CD14-positive monocyte (primary cell): ENCODE results near the gene CHERP. TPM values are rescaled to one million over a fixed set of nuclear protein-coding genes. Genes with fewer than 3 reads are reported as not detected.

Source experiments
- DNase-seq, 3 donors: peaks; one replicate each; pipeline ENCODE4 v3.0.0-alpha.2; 2011 to 2022
- H2AFZ ChIP-seq: 2 replicates; pipeline ENCODE4 v1.6.0; 2012; ENCODE audit warnings: mild to moderate bottlenecking, low read depth, low read length, inconsistent platforms; ENCODE audit not compliant: insufficient read depth, poor library complexity, severe bottlenecking
- H3K27ac ChIP-seq, 2 donors: 1 replicate in 1 of 2; 2 replicates in 1 of 2; pipeline ENCODE4 v1.5.1; 2012 to 2013; ENCODE audit warnings: low read length in 2 of 2, control low read depth in 1 of 2, inconsistent platforms in 1 of 2, low read depth in 1 of 2, mild to moderate bottlenecking in 1 of 2
- H3K27me3 ChIP-seq, 2 donors: one replicate each; pipeline versions ENCODE4 v1.6.0 to v1.6.1; 2011 to 2013; ENCODE audit warnings: low read length in 2 of 2; ENCODE audit not compliant: control insufficient read depth in 2 of 2, insufficient read depth in 2 of 2
- H3K36me3 ChIP-seq, 2 donors: replicated peaks in 1 of 2; 1 replicate in 1 of 2; 2 replicates in 1 of 2; pipeline versions ENCODE4 v1.5.1 to v1.6.1; 2012 to 2013; ENCODE audit warnings: low read length in 2 of 2, control low read depth in 1 of 2, inconsistent platforms in 1 of 2, mild to moderate bottlenecking in 1 of 2; ENCODE audit not compliant: insufficient read depth in 2 of 2, control insufficient read depth in 1 of 2
- H3K4me1 ChIP-seq, 2 donors: 1 replicate in 1 of 2; 2 replicates in 1 of 2; pipeline versions ENCODE4 v1.5.1 to v1.6.1; 2012 to 2013; ENCODE audit warnings: low read length in 2 of 2, control low read depth in 1 of 2, inconsistent platforms in 1 of 2, mild to moderate bottlenecking in 1 of 2, moderate library complexity in 1 of 2; ENCODE audit not compliant: insufficient read depth in 2 of 2, control insufficient read depth in 1 of 2
- H3K4me2 ChIP-seq: replicated peaks from 2 replicates; pipeline ENCODE3; 2012; ENCODE audit warnings: low read length, moderate library complexity, mild to moderate bottlenecking; ENCODE audit not compliant: poor library complexity, severe bottlenecking; ENCODE audit errors: extremely low read depth
- H3K4me3 ChIP-seq, 3 experiments: fragments of 200-600 bp in 1 of 3; sonication (generic) in 1 of 3; replicated peaks in 1 of 3; 1 replicate in 2 of 3; 2 replicates in 1 of 3; pipeline ENCODE4 v1.5.1; 2011 to 2013; ENCODE audit warnings: low read length in 3 of 3, mild to moderate bottlenecking in 3 of 3, control low read depth in 2 of 3, low read depth in 2 of 3, inconsistent platforms in 1 of 3, moderate library complexity in 1 of 3
- H3K79me2 ChIP-seq: 2 replicates; pipeline ENCODE4 v1.6.0; 2012; ENCODE audit warnings: mild to moderate bottlenecking, control low read depth, inconsistent platforms, low read length, moderate library complexity; ENCODE audit not compliant: insufficient read depth
- H3K9ac ChIP-seq: 2 replicates; pipeline ENCODE4 v1.6.0; 2017; ENCODE audit warnings: low read length, mild to moderate bottlenecking; ENCODE audit not compliant: insufficient read depth, poor library complexity, severe bottlenecking
- H3K9me3 ChIP-seq, 2 donors: replicated peaks in 1 of 2; 1 replicate in 1 of 2; 2 replicates in 1 of 2; pipeline versions ENCODE4 v1.5.1 to v1.6.1; 2012 to 2013; ENCODE audit warnings: low read length in 2 of 2, control low read depth in 1 of 2; ENCODE audit not compliant: control insufficient read depth in 1 of 2, insufficient read depth in 1 of 2
- H4K20me1 ChIP-seq: 2 replicates; pipeline ENCODE4 v1.6.0; 2012; ENCODE audit warnings: mild to moderate bottlenecking, low read length, control low read depth, moderate library complexity; ENCODE audit not compliant: insufficient read depth
- H3K27ac Mint-ChIP-seq, 7 donors: one replicate each; pipeline ENCODE4 v1.8.0; 2020; ENCODE audit warnings: mild to moderate bottlenecking in 7 of 7, mixed read lengths in 7 of 7, moderate library complexity in 6 of 7, inconsistent platforms in 2 of 7
- H3K27me3 Mint-ChIP-seq, 3 donors: one replicate each; pipeline ENCODE4 v1.8.0; 2021 to 2022; ENCODE audit warnings: low read depth in 3 of 3, mild to moderate bottlenecking in 3 of 3, mixed read lengths in 3 of 3, moderate library complexity in 3 of 3, inconsistent platforms in 1 of 3
- H3K36me3 Mint-ChIP-seq, 2 donors: one replicate each; pipeline ENCODE4 v1.8.0; 2020; ENCODE audit warnings: mixed read lengths in 2 of 2, inconsistent platforms in 1 of 2, mild to moderate bottlenecking in 1 of 2
- H3K4me1 Mint-ChIP-seq: one replicate; pipeline ENCODE4 v1.8.0; 2020; ENCODE audit warnings: mild to moderate bottlenecking, mixed read lengths
- H3K4me3 Mint-ChIP-seq, 2 donors: one replicate each; pipeline ENCODE4 v1.8.0; 2020; ENCODE audit warnings: mild to moderate bottlenecking in 2 of 2, mixed read lengths in 2 of 2, moderate library complexity in 1 of 2
- H3K9me3 Mint-ChIP-seq, 7 donors: one replicate each; pipeline ENCODE4 v1.8.0; 2020 to 2022; ENCODE audit warnings: mixed read lengths in 7 of 7, mild to moderate bottlenecking in 6 of 7, moderate library complexity in 6 of 7, inconsistent platforms in 2 of 7
- CTCF ChIP-seq: fragments of 200-600 bp; IDR thresholded peaks from one replicate; pipeline ENCODE4 v1.8.0; 2022; ENCODE audit warnings: antibody characterized with exemption, mild to moderate bottlenecking
- WGBS: methylation state at CpG from one replicate; pipeline ENCODE4 v1.1.5; 2013; ENCODE audit warnings: missing lambda C conversion rate; ENCODE audit not compliant: insufficient coverage; 5-methylcytosine and 5-hydroxymethylcytosine counted together
- intact Hi-C, 2 donors: fragments of 100-400 bp; cut with micrococcal nuclease; formaldehyde crosslinking; loops; one replicate each; pipeline versions ENCODE4 v1.15.0 to v1.15.1; 2023
- polyA plus RNA-seq, 3 donors: library from polyadenylated mRNA; depleted of rRNA in 1 of 3; unstranded in 2 of 3; stranded (reverse) in 1 of 3; fragments of 300-500 nt in 2 of 3; fragments of >200 nt in 1 of 3; fragmentation: Illumina TruSeq in 2 of 3; gene quantifications; 1 replicate in 2 of 3; 2 replicates in 1 of 3; pipeline ENCODE4 v1.2.3, GENCODE V29; 2012 to 2021

CHERP gene
- polyA plus RNA-seq, 3 donors = 3.2 to 18.8 (median 5.3) TPM

GRCh38 chr19:16504271-16504670 lies 38.0 kb downstream of the CHERP start:
- H3K4me1 Mint-ChIP-seq = no peaks in the 10 kb centered on the region
- Histone ChIP-seq H3K27me3 (no peaks in the 10 kb centered on the region), H3K79me2 (no peaks in the 10 kb centered on the region), H3K9ac (no peak overlapping the region), H3K4me1 (no peaks in the 10 kb centered on the region), H3K4me2 (no peak overlapping the region), H3K9me3 (no peaks in the 10 kb centered on the region), H3K27ac (no peak overlapping the region), H2AFZ (no peak overlapping the region), H3K4me3 (no peak overlapping the region), H4K20me1 (no peaks in the 10 kb centered on the region), H3K36me3 (no peaks in the 10 kb centered on the region)
- peak overlapping the region in 1 of 7 donors; percentile 31 for H3K27ac Mint-ChIP-seq
- intact Hi-C loops = no loop called here
- WGBS = 100% methylated on average over 2 of the region's 3 CpGs
- H3K27me3 Mint-ChIP-seq = no peaks in the 10 kb centered on the region
- peaks cover 1 to 6% of the 10 kb centered on the region in 2 donors for H3K36me3 Mint-ChIP-seq
- H3K9me3 Mint-ChIP-seq = no peaks in the 10 kb centered on the region
- no peak for DNase-seq
- no peak overlapping the region for H3K4me3 Mint-ChIP-seq
- TF ChIP-seq CTCF = no peak

DNA sequence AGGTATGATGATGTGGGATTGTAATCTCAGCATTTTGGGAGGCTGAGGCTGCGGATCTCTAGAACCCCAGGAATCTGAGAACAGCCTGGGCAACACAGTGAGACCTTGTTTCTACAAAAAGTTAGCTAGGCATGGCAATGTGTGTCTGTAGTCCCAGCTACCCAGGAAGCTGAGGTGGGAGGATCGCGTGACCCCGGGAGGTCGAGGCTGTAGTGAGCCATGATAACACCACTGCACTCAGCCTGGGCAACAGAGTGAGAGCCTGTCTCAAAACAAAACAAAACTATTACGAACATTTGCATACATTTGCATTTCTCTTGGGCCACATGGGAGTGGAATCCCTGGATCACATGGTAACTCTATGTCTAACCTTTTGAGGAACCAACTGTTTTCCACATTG lies 44.4 kb downstream of the CHERP start:
- H3K36me3 ChIP-seq = no peaks in the 10 kb centered on the region
- TF ChIP-seq CTCF = no peak
- H3K4me1 ChIP-seq = peaks cover 10 to 14% of the 10 kb centered on the region in 2 donors
- Mint-ChIP-seq H3K27ac (no peak overlapping the region), H3K4me3 (no peak overlapping the region), H3K27me3 (peaks cover 0 to 1% (median 1%) of the 10 kb centered on the region in 3 donors), H3K9me3 (no peaks in the 10 kb centered on the region), H3K36me3 (peaks cover 0 to under 1% of the 10 kb centered on the region in 2 donors), H3K4me1 (peaks cover 10% of the 10 kb centered on the region)
- H3K79me2 ChIP-seq = no peaks in the 10 kb centered on the region
- intact Hi-C loops = loop anchor here (2.0 to 5.0 kb wide), 3 partner anchors 25 to 51 kb away; partner anchors contain the start of gene CHERP (in 2 of the 2)
- no peak overlapping the region for H3K4me3 ChIP-seq
- WGBS = 90% methylated on average over 2 of the region's 6 CpGs
- no peaks in the 10 kb centered on the region for H3K9me3 ChIP-seq
- H3K27ac ChIP-seq = no peak overlapping the region
- H4K20me1 ChIP-seq = no peaks in the 10 kb centered on the region
- H3K4me2 ChIP-seq = no peak overlapping the region
- DNase-seq = no peak
- H3K27me3 ChIP-seq = no peaks in the 10 kb centered on the region
- no peak overlapping the region for H2AFZ ChIP-seq
- no peak overlapping the region for H3K9ac ChIP-seq
